ENCODE data around the gene GRK6.

GRK6 gene

GRCh38 chr5:177455036-177455660 lies 28.7 kb downstream of the GRK6 start:
- peak; percentile 93 for DNase-seq

- DNase-seq, result peak; percentile 98
Measured at GRCh38 chr5:177455661-177456590, 29.4 kb downstream of the GRK6 start.

GRCh38 chr5:177456591-177456964 lies 30.1 kb downstream of the GRK6 start:
- DNase-seq, result no peak

GRCh38 chr5:177456976-177457851 lies 30.7 kb downstream of the GRK6 start:
- peak; percentile 31 for DNase-seq

- no peak for DNase-seq
Measured at GRCh38 chr5:177457852-177458681, 31.6 kb downstream of the GRK6 start.

GRCh38 chr5:177458912-177459350 lies 32.5 kb downstream of the GRK6 start:
- DNase-seq, result no peak

GRCh38 chr5:177459357-177459756 lies 32.9 kb downstream of the GRK6 start:
- DNase-seq, result no peak

GRCh38 chr5:177459819-177460628 lies 33.5 kb downstream of the GRK6 start:
- no peak for DNase-seq

- DNase-seq, result no peak
Measured at GRCh38 chr5:177462021-177462670, 35.7 kb downstream of the GRK6 start.

- DNase-seq, result no peak
Measured at GRCh38 chr5:177465044-177465443, 38.6 kb downstream of the GRK6 start.

GRCh38 chr5:177466861-177467260 lies 40.4 kb downstream of the GRK6 start:
- DNase-seq, result no peak

- DNase-seq, result no peak
Measured at GRCh38 chr5:177467436-177467835, 41.0 kb downstream of the GRK6 start.

- no peak for DNase-seq
Measured at GRCh38 chr5:177468329-177468684, 41.8 kb downstream of the GRK6 start.

- no peak for DNase-seq
Measured at GRCh38 chr5:177468685-177469628, 42.5 kb downstream of the GRK6 start.

GRCh38 chr5:177469750-177470525 lies 43.5 kb downstream of the GRK6 start:
- DNase-seq, result no peak

GRCh38 chr5:177470759-177471536 lies 44.5 kb downstream of the GRK6 start:
- DNase-seq, result no peak

- no peak for DNase-seq
Measured at GRCh38 chr5:177471610-177472356, 45.3 kb downstream of the GRK6 start.
